Body of pancreas (tissue), 4 donors: ENCODE data around the gene TCN1. TPM values are rescaled to one million over a fixed set of nuclear protein-coding genes. Genes with fewer than 3 reads are reported as not detected.

Experiments
- ATAC-seq: fragments of 150-250 bp; one replicate; pipeline ENCODE4 v1.9.1; 2016
- DNase-seq, 4 donors: peaks; one replicate each; pipeline ENCODE4 v3.0.0-alpha.2; 2019
- H3K27ac ChIP-seq, 4 donors: fragments of 200-600 bp; sonication (generic); 1 replicate in 3 of 4; 2 replicates in 1 of 4; pipeline versions ENCODE4 v1.5.1 to v1.6.1; 2016 to 2019; ENCODE audit warnings: mild to moderate bottlenecking in 1 of 4, mixed read lengths in 1 of 4, moderate library complexity in 1 of 4
- H3K27me3 ChIP-seq, 2 donors: fragments of 200-600 bp; sonication (generic); one replicate each; pipeline ENCODE4 v1.6.0; 2016; ENCODE audit warnings: mild to moderate bottlenecking in 1 of 2
- H3K36me3 ChIP-seq, 2 donors: fragments of 200-600 bp; sonication (generic); replicated peaks in 1 of 2; 2 replicates each; pipeline ENCODE4 v1.5.1; 2016; ENCODE audit warnings: low read depth in 2 of 2; ENCODE audit not compliant: insufficient read depth in 1 of 2
- H3K4me1 ChIP-seq: fragments of 200-600 bp; sonication (generic); one replicate; pipeline ENCODE4 v1.6.0; 2016
- H3K4me3 ChIP-seq, 2 donors: fragments of 200-600 bp; sonication (generic); 1 replicate in 1 of 2; 2 replicates in 1 of 2; pipeline ENCODE4 v1.5.1; 2016 to 2019
- H3K9me3 ChIP-seq, 3 donors: fragments of 200-600 bp; sonication (generic); 1 replicate in 2 of 3; 2 replicates in 1 of 3; pipeline ENCODE4 v1.5.1; 2016
- CTCF ChIP-seq, 7 experiments: fragments of 450-650 bp in 4 of 7; fragments of 200-600 bp in 3 of 7; sonication (generic) in 3 of 7; IDR thresholded peaks; one replicate each; pipeline ENCODE4 v1.5.1; 2016 to 2019; ENCODE audit warnings: antibody characterized with exemption in 7 of 7
- POLR2A ChIP-seq, 3 donors: fragments of 450-650 bp; IDR thresholded peaks; one replicate each; pipeline ENCODE4 v1.6.1; 2016; ENCODE audit warnings: antibody characterized with exemption in 3 of 3, mild to moderate bottlenecking in 2 of 3
- WGBS, 2 donors: methylation state at CpG; one replicate each; pipeline ENCODE4 v1.1.5; 2017; 5-methylcytosine and 5-hydroxymethylcytosine counted together
- intact Hi-C: fragments of 100-400 bp; cut with DNase I; formaldehyde crosslinking; loops from one replicate; pipeline ENCODE4 v1.15.1; 2023
- total RNA-seq, 2 donors: library from RNA; depleted of rRNA; stranded (reverse); fragments of >200 nt; gene quantifications; one replicate each; pipeline ENCODE4 v1.1.0, GENCODE V29; 2016

TCN1 gene
- total RNA-seq, 2 donors from 2014 or later: 1.3 TPM; not detected in 1

- Histone ChIP-seq H3K36me3 (peaks cover 0 to 10% of the 10 kb centered on the region in 2 donors), H3K4me3 (no peak overlapping the region), H3K9me3 (no peaks in the 10 kb centered on the region), H3K4me1 (peaks cover 10% of the 10 kb centered on the region), H3K27ac (no peak overlapping the region), H3K27me3 (no peaks in the 10 kb centered on the region)
- DNase-seq: no peak
- TF ChIP-seq POLR2A (IDR thresholded peaks at IDR 0.05) (no peak), CTCF (IDR thresholded peaks at IDR 0.05) (no peak)
- 75 to 88% methylated on average over 1 of the region's 1 CpG for WGBS, 2 donors
- ATAC-seq: no peak
- intact Hi-C loops: no loop called here
Observed at GRCh38 chr11:59807047-59807610, 59.2 kb downstream of the TCN1 start.

GRCh38 chr11:59804061-59804460, 62.2 kb downstream of the TCN1 start:
- 88 to 91% methylated on average over 2 of the region's 2 CpGs for WGBS, 2 donors
- H3K36me3 ChIP-seq: peaks cover 4 to 13% of the 10 kb centered on the region in 2 donors
- DNase-seq: no peak
- H3K4me3 ChIP-seq: no peak overlapping the region
- H3K27me3 ChIP-seq: no peaks in the 10 kb centered on the region
- TF ChIP-seq POLR2A (IDR thresholded peaks at IDR 0.05): no peak
- TF ChIP-seq CTCF (IDR thresholded peaks at IDR 0.05): no peak
- H3K9me3 ChIP-seq: no peaks in the 10 kb centered on the region
- intact Hi-C loops: loop anchor here (5.0 kb wide), 1 partner anchor 52 kb away; no protein-coding TSS in a partner anchor
- H3K4me1 ChIP-seq: peaks cover 5% of the 10 kb centered on the region
- no peak for ATAC-seq
- H3K27ac ChIP-seq: no peak overlapping the region

Other genes with a start within 250 kb of the TCN1 start
- gene PATL1, start 197.4 kb downstream of the TCN1 start, total RNA-seq: 1 to 10 TPM; 6.5 to 9.6 TPM
- gene OR10V1, start 152.6 kb downstream of the TCN1 start, total RNA-seq: not detected
- 10 to 100 TPM; 31.6 to 56.7 TPM for gene STX3, start 111.1 kb downstream of the TCN1 start, total RNA-seq
- gene MRPL16, start 55.7 kb downstream of the TCN1 start, total RNA-seq: 10 to 100 TPM; 29.7 to 31.1 TPM
- not detected for gene CBLIF, start 21.0 kb downstream of the TCN1 start, total RNA-seq
- not detected for gene OOSP3, start 12.3 kb upstream of the TCN1 start, total RNA-seq
- gene OOSP1, start 71.9 kb upstream of the TCN1 start, total RNA-seq: not detected
- not detected for gene OOSP4A, start 97.5 kb upstream of the TCN1 start, total RNA-seq
- not detected for gene OOSP4B, start 150.7 kb upstream of the TCN1 start, total RNA-seq
- gene OOSP2, start 173.9 kb upstream of the TCN1 start, total RNA-seq: not detected
- gene MS4A3, start 190.2 kb upstream of the TCN1 start, total RNA-seq: not detected
- gene MS4A2, start 222.2 kb upstream of the TCN1 start, total RNA-seq: under 1 TPM; 0.26 to 0.33 TPM